Measurements from ENCODE around the gene SLC35D2.

GRCh38 chr9:96305171-96305570, 78.3 kb downstream of the SLC35D2 start:
- TF ChIP-seq CTCF (IDR thresholded peaks at IDR 0.05) (no peak), POLR2A (IDR thresholded peaks at IDR 0.05) (no peak)

Data from heart left ventricle (tissue), 13 donors.